Vagina (tissue), 2 donors: ENCODE results near the gene ARMC9. TPM values are rescaled to one million over a fixed set of nuclear protein-coding genes. Genes with fewer than 3 reads are reported as not detected.
A peak's percentile ranks its signal among the peaks of the same experiment; 100 is the strongest.

ENCODE experiments used
- DNase-seq, 2 donors: peaks; one replicate each; pipeline ENCODE4 v3.0.0-alpha.2; 2017; ENCODE audit errors: extremely low spot score in 2 of 2
- H3K27ac ChIP-seq: fragments of 200-600 bp; sonication (generic); one replicate; pipeline ENCODE4 v1.5.1; 2019
- H3K27me3 ChIP-seq: fragments of 200-600 bp; sonication (generic); one replicate; pipeline ENCODE4 v1.5.1; 2019
- H3K36me3 ChIP-seq, 2 donors: fragments of 200-600 bp; sonication (generic); one replicate each; pipeline ENCODE4 v1.5.1; 2017 to 2019
- H3K4me1 ChIP-seq: fragments of 200-600 bp; sonication (generic); one replicate; pipeline ENCODE4 v1.5.1; 2019
- H3K4me3 ChIP-seq, 2 donors: fragments of 200-600 bp; sonication (generic); 1 replicate in 1 of 2; 2 replicates in 1 of 2; pipeline ENCODE4 v1.5.1; 2016 to 2019
- H3K9me3 ChIP-seq: fragments of 200-600 bp; sonication (generic); one replicate; pipeline ENCODE4 v1.5.1; 2019
- POLR2A ChIP-seq, 2 donors: fragments of 450-650 bp; IDR thresholded peaks; one replicate each; pipeline ENCODE4 v1.6.1; 2017; ENCODE audit warnings: antibody characterized with exemption in 2 of 2, mild to moderate bottlenecking in 2 of 2, moderate library complexity in 2 of 2
- POLR2AphosphoS5 ChIP-seq, 2 donors: sonication (generic); formaldehyde crosslinking; IDR thresholded peaks; one replicate each; pipeline ENCODE4 v1.9.0; 2017; ENCODE audit warnings: antibody characterized with exemption in 2 of 2, mild to moderate bottlenecking in 2 of 2, low read depth in 1 of 2; ENCODE audit not compliant: insufficient read depth in 1 of 2
- intact Hi-C: fragments of 100-400 bp; cut with DNase I; formaldehyde crosslinking; loops from one replicate; pipeline ENCODE4 v1.15.1; 2023
- total RNA-seq: library from RNA; depleted of rRNA; stranded (reverse); fragments of >200 nt; gene quantifications from one replicate; pipeline ENCODE4 v1.2.3, GENCODE V29; 2016
- TF ChIP-seq, protein P1 (sequence below), 3 experiments: fragments of 450-650 bp in 2 of 3; fragments of 200-600 bp in 1 of 3; sonication (generic) in 1 of 3; IDR thresholded peaks; one replicate each; pipeline ENCODE4 v1.5.1; 2017 to 2019; ENCODE audit warnings: antibody characterized with exemption in 3 of 3, mild to moderate bottlenecking in 2 of 3, moderate library complexity in 2 of 3

ARMC9 gene
- total RNA-seq, 1 donor from 2014 or later = 16.0 TPM

DNA sequence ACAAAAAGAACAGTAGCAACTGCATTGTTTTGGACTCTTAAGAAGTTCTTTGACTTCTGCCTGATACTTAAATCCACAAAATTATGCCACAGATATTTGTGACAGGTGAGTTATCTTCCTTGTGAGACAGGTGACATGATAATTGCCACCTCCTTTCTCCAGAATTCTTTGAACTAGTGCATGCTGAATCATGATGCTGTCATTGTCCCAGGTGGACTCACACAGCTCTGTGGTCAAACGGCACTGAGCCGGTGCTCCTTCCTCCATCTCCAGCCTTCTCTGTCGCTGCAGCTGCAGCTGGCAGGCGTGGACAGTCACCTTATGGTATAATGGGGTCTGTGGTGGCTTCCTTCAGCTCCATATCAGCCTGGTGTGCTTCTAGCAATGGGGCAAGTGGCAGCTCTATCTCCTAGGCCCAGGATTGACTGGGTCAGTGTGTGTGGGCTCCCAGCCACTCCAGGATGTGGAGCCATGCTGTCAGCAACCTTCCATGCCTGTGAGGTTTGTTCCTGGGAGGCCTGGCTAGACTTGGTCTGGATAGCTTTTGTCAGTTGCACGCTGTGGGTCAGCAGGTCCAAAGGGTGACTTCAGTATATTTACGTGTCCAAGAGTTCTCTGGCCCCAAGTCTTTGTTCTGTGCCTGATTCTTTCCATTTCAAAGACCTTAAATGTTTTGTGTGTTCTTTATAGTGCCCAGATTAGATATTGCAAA lies 15.7 kb downstream of the ARMC9 start:
- TF ChIP-seq POLR2A (IDR thresholded peaks at IDR 0.05) (no peak), POLR2AphosphoS5 (IDR thresholded peaks at IDR 0.05; ENCODE audit: insufficient read depth in 1 of 2, low read depth in 1 of 2) (no peak)
- TF ChIP-seq, protein P1, sequence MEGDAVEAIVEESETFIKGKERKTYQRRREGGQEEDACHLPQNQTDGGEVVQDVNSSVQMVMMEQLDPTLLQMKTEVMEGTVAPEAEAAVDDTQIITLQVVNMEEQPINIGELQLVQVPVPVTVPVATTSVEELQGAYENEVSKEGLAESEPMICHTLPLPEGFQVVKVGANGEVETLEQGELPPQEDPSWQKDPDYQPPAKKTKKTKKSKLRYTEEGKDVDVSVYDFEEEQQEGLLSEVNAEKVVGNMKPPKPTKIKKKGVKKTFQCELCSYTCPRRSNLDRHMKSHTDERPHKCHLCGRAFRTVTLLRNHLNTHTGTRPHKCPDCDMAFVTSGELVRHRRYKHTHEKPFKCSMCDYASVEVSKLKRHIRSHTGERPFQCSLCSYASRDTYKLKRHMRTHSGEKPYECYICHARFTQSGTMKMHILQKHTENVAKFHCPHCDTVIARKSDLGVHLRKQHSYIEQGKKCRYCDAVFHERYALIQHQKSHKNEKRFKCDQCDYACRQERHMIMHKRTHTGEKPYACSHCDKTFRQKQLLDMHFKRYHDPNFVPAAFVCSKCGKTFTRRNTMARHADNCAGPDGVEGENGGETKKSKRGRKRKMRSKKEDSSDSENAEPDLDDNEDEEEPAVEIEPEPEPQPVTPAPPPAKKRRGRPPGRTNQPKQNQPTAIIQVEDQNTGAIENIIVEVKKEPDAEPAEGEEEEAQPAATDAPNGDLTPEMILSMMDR (IDR thresholded peaks at IDR 0.05) = no peak
- intact Hi-C loops = no loop called here
- Histone ChIP-seq H3K36me3 (no peaks in the 10 kb centered on the region), H3K27ac (no peak overlapping the region), H3K4me1 (no peaks in the 10 kb centered on the region), H3K4me3 (no peak overlapping the region), H3K9me3 (no peaks in the 10 kb centered on the region), H3K27me3 (no peaks in the 10 kb centered on the region)
- no peak for DNase-seq

DNA sequence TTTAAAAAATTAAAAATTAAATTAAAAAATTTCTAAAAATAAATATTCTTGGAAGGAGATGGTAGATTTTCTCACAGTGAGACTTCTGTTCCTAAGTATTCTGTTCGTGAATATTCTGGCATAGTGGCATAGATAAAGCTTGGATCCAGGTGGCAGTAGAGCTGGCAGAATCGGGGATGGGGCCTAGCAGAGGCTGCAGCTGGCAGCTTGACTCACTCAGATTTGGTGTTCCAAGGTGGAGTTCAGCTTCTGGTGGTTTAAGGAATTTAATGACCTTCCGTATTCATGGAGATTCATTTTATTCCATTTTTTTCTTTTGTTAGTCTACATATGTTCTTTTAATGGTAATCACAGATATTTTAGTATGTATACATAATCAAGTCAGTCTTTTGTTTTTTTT lies 19.9 kb downstream of the ARMC9 start:
- H3K9me3 ChIP-seq = no peaks in the 10 kb centered on the region
- no peaks in the 10 kb centered on the region for H3K27me3 ChIP-seq
- H3K4me3 ChIP-seq = no peak overlapping the region
- no peaks in the 10 kb centered on the region for H3K36me3 ChIP-seq
- TF ChIP-seq POLR2A (IDR thresholded peaks at IDR 0.05) (no peak), POLR2AphosphoS5 (IDR thresholded peaks at IDR 0.05; ENCODE audit: insufficient read depth in 1 of 2, low read depth in 1 of 2) (no peak)
- TF ChIP-seq, protein P1 (IDR thresholded peaks at IDR 0.05) = no peak
- no peak overlapping the region for H3K27ac ChIP-seq
- H3K4me1 ChIP-seq = peaks cover 7% of the 10 kb centered on the region
- DNase-seq = no peak
- intact Hi-C loops = no loop called here

DNA sequence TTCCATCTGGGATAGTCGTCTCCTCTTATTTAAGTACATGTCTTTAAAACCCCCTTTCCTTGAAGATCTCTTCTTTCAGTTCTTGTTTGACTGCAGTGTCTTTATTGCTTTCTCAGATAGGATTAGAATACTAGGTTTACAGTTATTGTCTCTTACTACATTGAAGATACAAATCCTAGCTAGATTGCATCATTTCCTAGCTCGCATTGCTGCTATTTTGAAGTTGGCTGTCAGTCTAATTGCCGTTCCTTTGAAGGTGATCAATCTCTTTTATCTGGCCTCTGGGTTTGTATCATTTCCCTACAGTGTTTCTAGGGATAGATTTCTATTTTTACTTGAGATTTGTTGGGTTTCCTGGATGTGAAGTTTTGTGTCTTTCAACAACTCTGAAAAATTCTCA lies 20.9 kb downstream of the ARMC9 start:
- no peak for DNase-seq
- no peak for TF ChIP-seq POLR2A (IDR thresholded peaks at IDR 0.05)
- TF ChIP-seq, protein P1 (IDR thresholded peaks at IDR 0.05) = no peak
- TF ChIP-seq POLR2AphosphoS5 (IDR thresholded peaks at IDR 0.05; ENCODE audit: insufficient read depth in 1 of 2, low read depth in 1 of 2) = no peak
- intact Hi-C loops = no loop called here
- no peaks in the 10 kb centered on the region for H3K36me3 ChIP-seq
- H3K4me3 ChIP-seq = no peak overlapping the region
- peaks cover 7% of the 10 kb centered on the region for H3K4me1 ChIP-seq
- H3K9me3 ChIP-seq = no peaks in the 10 kb centered on the region
- H3K27ac ChIP-seq = no peak overlapping the region
- H3K27me3 ChIP-seq = no peaks in the 10 kb centered on the region

DNA sequence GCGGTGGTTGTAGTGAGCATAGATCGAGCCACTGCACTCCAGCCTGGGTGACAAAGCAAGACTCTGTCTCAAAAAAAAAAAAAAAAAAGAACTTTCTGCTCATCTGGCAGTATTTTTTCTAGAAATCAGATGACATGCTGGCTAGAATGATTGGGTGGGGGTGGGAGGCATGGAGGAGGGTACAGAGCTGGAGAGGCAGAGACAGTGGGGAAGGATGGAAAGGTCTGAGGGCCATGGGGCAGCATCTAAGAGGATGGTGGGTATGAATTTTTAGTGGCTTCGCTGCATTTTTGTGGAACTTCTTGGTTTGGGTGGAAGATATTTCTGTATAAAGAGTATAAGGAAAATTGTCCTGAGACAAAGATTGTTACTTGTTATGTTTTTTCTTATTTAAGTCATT lies 23.3 kb downstream of the ARMC9 start:
- Histone ChIP-seq H3K9me3 (no peaks in the 10 kb centered on the region), H3K36me3 (no peaks in the 10 kb centered on the region), H3K27ac (peak overlapping the region; percentile 29), H3K4me1 (peaks cover 7% of the 10 kb centered on the region), H3K4me3 (no peak overlapping the region), H3K27me3 (no peaks in the 10 kb centered on the region)
- TF ChIP-seq POLR2A (IDR thresholded peaks at IDR 0.05) (no peak), POLR2AphosphoS5 (IDR thresholded peaks at IDR 0.05; ENCODE audit: insufficient read depth in 1 of 2, low read depth in 1 of 2) (no peak)
- TF ChIP-seq, protein P1 (IDR thresholded peaks at IDR 0.05) = no peak
- intact Hi-C loops = loop anchor here (10.0 kb wide), 1 partner anchor 173 kb away; the partner anchor contains the start of gene B3GNT7
- DNase-seq = no peak

DNA sequence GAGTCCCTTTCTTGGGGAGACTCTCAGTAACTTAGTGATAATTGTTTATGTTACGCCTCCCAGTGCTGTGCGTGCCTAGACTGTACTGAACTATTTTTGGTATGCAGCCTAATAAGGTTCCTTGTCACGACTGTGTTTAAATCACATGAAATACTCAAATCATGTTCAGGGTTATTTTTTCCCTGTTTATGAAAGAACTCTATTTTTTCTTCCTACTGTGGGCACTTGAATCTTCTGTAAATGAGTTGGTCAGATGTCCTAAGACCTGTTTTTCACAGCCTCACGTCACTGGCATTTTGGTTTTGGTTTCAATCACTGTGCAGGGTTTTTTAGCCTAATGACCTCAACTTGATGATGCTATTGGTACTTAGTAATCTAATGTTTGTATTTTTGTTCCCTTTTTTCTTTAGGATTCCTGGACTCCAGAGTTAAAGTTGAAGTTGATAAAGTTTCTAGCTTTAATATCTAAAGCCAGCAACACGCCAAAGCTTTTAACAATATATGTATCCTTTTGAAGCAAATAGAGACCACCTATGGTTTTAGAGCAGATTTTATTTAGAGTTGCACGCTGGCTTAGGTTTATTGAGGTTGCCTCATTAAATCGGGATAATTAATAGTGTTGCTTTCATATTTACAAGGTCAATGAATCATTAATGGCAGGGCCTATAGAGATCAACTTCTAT lies 24.0 kb downstream of the ARMC9 start:
- Histone ChIP-seq H3K36me3 (no peaks in the 10 kb centered on the region), H3K27ac (peak overlapping the region; percentile 29), H3K9me3 (no peaks in the 10 kb centered on the region), H3K27me3 (no peaks in the 10 kb centered on the region), H3K4me1 (peaks cover 7% of the 10 kb centered on the region), H3K4me3 (no peak overlapping the region)
- no peak for TF ChIP-seq POLR2A (IDR thresholded peaks at IDR 0.05)
- TF ChIP-seq, protein P1 (IDR thresholded peaks at IDR 0.05) = no peak
- no peak for TF ChIP-seq POLR2AphosphoS5 (IDR thresholded peaks at IDR 0.05; ENCODE audit: insufficient read depth in 1 of 2, low read depth in 1 of 2)
- intact Hi-C loops = loop anchor here (10.0 kb wide), 1 partner anchor 172 kb away; the partner anchor contains the start of gene B3GNT7
- no peak for DNase-seq
